Measurements from ENCODE around the gene ZNF282.

Gene ZNF282

DNA sequence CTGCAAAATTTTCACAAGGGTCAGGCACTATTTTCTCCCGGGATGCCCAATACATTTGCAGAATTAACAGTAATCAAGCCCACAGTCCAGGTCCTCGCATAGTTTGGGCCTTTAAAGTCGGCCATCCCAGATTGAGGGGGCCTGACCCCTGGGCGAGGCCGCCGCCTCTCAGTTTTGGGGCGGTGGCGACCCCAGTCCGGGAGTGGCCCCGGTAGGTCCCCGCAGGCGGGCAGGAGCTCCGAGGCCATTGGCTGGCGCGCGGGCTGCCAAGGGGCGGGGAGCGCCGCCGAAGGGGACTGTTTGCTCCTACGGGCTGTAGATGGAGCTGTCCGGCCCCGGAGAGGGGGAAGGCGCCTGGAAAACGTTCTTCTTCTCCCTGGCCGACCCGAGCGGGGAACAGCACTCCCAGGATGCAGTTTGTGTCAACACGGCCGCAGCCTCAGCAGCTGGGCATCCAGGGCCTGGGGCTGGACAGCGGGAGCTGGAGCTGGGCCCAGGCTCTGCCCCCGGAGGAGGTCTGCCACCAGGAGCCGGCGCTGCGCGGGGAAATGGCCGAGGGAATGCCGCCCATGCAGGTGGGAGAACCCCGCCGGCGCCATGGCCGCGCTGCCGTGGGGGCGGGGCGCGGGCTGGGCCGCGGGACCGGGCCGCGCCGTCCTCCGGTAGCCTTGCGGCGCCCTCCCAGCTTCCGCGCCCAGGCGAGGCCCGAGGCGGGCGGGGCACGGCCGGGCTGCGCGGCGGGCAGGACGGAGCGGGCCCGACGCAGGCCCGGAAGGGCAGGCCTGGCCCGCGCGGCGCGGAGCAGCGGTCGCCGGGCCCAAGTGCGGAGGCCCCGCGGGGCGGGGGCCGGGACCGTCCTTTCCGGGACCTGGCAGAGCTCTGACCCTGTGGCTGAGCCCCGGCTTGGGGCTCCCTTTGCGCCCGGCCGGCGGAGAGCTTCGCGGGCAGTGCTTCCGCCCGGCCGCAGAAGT lies at the start of gene ZNF282:
Gene ZNF282 (plus strand): TSS at position 367 of the 971 bp plus-strand sequence. CDS start 44 bp downstream, at position 411.
- DNase-seq, result peak; percentile 88
- in situ Hi-C loops (cut with MboI; ENCODE audit: low pct_unique_long_range_greater_than_20kb, low sequenced_read_pairs), result no loop called here

DNA sequence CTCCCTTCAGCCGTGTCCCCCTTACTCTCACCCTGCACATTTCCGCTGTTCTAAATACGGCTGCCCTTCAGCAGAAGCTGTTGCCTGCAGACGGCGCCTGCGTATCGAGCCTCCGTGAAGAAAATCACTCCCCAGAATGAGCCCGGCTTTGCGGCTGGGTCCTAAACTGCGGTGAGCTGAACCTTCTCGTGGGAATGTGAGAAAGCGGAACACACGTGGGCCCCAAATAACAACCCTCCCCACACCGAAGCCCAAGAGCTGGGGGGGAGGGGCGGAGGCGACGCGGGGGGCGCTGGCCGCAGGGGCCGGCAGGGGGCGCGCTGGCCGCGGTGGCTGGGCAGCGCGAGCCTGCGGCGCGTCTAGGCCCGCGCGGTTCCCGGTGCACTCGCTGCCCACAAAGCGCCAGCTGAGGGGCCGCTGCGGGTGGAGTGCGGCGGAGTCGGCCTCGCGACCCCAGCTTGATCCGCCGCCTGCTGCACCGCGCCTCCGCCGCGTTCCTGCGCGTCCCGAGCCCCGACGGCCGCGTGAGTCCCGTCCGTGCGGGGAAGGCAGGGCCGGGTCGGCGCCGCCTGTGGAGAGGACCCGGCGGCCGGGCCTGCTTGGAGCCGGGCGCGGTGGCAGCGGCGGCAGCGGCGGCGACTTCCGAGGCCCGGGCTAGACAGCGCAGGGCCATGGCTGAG lies 48.1 kb upstream of the ZNF282 start, which contains the start of gene ZNF398:
Gene ZNF398 (plus strand): TSS at position 382 of the 680 bp plus-strand sequence. CDS start 290 bp downstream, at position 672.
- in situ Hi-C loops (cut with MboI; ENCODE audit: low pct_unique_long_range_greater_than_20kb, low sequenced_read_pairs), result no loop called here
- DNase-seq, result peak; percentile 89

DNA sequence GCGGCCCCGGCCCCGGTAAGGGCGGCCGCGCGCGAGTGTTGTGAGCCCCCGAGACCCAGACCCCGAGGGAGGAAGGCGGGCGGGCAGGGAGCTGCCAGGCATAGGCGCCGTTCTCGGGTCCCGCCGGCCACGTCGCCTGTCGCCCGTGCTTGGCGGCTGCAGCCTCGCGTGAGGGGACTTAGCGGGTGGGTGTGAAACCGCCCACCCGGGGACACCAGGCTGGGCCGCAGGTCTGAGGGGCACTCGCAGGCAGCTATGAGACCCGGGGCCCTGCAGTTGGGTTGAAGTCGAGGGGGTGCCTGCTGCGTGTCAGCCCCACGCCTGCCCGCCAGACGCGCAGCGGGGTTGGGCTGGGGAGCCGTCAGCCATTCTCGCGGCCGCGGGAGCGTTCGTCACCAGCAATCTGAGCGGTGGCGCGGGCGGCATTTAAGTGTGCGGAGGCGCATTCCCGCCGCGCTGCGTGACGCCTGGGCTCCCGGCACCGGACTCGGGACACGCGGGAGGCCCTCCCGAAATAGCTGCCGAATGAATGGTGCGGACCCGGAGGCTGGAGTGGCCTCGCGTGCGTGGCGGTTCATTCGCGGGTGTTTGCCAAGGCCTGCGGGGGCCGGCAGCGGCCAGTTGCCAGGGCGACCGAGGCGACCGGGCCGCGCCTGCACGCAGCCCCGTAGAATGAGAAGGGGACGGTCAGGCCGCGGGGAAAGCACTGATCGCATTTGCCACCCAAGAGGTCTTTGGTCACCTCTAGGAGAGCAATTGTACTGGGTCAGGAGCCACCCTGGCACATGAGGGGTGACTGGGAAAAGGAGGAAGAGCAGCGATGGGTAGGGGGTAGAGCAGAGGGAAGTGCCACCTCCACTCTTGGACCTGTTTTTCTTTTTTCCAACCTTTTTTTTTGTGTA lies 47.3 kb upstream of the ZNF282 start:
- peak; percentile 60 for DNase-seq
- in situ Hi-C loops (cut with MboI; ENCODE audit: low pct_unique_long_range_greater_than_20kb, low sequenced_read_pairs), result no loop called here

DNA sequence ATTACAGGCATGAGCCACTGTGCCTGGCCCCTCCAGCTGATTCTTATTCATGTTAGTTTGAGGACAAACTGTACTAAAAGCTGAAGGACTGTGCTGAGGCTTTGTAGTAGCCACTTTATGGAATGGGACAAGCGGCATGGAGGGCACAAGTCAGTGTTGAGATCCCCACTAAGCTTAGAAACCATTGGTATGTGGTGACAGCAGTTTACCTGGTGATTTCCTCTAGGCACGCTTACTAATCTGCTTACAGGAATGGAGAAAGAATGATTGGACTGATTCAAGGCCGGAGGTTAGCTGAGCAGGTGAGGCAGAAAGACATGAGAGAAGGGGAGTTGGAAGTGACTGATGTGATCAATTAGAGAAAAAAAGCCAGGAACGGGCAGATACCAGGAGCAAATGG lies 44.4 kb upstream of the ZNF282 start:
- no peak for DNase-seq

DNA sequence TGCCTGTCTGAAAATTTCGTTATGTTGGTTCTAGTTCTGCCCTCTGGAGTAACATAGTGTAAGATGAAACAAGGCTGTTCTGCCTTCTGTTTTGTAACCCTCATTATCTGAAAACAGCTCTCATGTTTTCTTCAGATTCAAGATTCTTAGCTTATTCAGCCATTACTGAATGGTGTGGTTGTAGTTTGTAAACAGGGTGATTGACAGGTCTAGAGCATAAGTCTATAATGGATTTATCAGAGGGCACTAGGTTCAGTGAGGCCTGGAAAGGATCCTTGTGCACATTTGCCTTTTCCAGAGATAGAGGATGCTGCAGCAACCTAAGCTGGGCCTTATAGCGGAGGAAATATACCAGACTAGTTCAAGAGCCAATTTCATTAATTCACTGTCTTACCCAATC lies 42.0 kb upstream of the ZNF282 start:
- in situ Hi-C loops (cut with MboI; ENCODE audit: low pct_unique_long_range_greater_than_20kb, low sequenced_read_pairs), result no loop called here

More for the DNA sequence above, 44.4 kb upstream of the ZNF282 start:
- in situ Hi-C loops (cut with MboI; ENCODE audit: low pct_unique_long_range_greater_than_20kb, low sequenced_read_pairs), result no loop called here

DNA sequence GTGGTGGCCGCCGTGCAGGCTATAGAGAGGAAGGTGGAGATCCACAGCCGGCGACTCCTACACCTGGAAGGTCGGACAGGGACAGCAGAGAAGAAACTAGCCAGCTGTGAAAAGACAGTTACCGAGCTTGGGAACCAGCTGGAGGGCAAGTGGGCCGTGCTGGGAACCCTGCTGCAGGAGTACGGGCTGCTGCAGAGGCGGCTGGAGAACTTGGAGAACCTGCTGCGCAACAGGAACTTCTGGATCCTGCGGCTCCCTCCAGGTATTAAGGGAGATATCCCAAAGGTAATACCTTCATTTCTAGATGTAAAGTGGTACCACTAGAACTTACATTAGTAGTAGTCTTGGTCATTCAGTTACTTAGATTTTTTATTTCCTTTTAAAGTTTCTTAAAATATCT lies 41.3 kb upstream of the ZNF282 start:
- no peak for DNase-seq
- in situ Hi-C loops (cut with MboI; ENCODE audit: low pct_unique_long_range_greater_than_20kb, low sequenced_read_pairs), result no loop called here

More for the DNA sequence above, 42.0 kb upstream of the ZNF282 start:
- DNase-seq, result no peak

DNA sequence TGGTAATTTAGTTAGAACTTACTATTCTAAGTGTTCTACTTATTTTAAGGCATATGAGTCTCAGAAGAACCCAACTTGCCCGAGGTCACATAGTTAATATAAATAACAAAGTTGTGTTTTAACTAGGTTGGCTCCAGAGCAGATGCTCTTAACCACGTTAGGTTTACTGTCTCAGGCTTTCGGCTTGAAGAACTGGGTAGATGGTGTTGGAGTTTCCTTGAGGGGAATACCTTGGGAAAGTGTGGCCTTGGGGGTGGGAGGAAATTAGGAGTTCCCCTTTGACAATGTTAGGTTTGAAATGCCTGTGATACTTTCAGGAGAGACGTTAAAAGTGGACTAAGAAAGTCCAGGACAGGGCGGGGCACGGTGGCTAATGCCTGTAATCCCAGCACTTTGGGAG lies 38.4 kb upstream of the ZNF282 start:
- DNase-seq, result no peak
- in situ Hi-C loops (cut with MboI; ENCODE audit: low pct_unique_long_range_greater_than_20kb, low sequenced_read_pairs), result no loop called here

DNA sequence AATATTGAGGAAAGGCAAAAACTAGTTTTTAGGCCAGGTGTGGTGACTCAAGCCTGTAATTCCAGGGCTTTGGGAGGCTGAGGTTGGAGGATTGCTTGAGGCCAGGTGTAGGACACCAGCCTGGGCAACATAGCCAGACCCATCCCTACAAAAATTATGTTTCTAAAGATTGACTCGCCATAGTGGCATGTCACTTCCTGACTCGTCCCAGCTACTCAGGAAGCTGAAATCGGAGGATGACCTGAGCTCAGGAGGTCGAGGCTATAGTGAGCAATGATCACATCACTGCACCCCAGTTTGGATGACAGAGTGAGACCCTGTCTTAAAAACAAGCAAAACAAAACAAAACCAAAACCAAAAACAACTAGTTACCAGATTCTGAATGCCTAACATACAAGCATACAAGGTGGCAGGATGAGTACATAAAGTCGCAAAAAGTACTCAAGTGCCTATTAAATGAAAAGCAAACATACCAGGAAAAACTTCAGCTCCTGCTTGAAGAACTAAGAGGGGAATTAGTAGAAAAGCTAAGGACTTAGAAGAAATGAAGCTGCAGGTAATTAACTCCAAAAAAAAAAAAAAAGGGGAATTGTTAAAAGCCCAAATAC lies 34.0 kb upstream of the ZNF282 start:
- no peak for DNase-seq
- in situ Hi-C loops (cut with MboI; ENCODE audit: low pct_unique_long_range_greater_than_20kb, low sequenced_read_pairs), result no loop called here

DNA sequence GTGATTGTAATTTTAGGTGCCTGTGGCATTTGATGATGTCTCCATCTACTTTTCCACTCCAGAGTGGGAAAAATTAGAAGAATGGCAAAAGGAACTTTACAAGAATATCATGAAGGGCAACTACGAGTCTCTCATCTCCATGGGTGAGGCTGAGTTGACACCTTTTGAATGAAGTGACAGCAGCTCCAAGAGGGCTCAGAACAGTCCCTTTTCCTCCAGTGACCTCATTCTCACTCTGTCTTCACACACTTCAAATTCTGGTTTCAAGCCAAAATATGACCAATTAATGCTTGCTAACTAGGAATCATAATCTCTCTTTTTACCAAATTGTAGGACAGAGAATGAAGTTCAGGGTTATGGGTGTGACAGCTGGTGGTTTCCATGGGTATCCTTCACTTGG lies 29.2 kb upstream of the ZNF282 start:
- no peak for DNase-seq
- in situ Hi-C loops (cut with MboI; ENCODE audit: low pct_unique_long_range_greater_than_20kb, low sequenced_read_pairs), result no loop called here

DNA sequence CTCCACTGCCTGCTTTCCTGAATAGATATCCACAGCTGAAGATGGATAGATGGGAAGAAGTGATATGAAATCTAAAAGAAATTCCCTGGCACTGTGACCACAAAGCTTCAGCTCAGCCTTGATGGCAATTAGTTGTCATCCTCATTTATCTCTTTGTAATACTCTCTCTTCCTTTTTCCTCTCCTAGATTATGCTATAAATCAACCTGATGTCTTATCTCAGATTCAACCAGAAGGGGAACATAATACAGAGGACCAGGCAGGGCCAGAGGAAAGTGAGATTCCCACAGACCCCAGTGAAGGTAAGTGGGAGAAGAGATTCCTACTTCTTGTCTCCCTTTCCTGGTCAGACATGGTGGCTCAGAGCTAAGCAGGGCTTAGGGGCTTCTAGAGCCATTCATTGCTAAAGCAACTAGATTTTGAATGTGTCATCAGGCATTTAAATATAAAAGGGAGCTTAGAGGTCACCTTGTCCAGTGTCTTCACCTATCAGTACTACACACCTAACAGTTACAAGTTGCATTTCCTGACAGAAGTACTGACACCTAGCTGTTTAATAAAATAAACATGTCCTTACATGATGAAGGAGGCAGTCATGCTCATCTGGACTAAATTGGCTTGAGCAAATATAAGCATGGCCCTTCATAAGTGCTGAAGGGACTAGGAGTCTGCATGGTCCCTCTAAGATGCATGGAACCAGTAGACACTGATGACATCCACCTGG lies 28.6 kb upstream of the ZNF282 start:
- in situ Hi-C loops (cut with MboI; ENCODE audit: low pct_unique_long_range_greater_than_20kb, low sequenced_read_pairs), result no loop called here
- no peak for DNase-seq

DNA sequence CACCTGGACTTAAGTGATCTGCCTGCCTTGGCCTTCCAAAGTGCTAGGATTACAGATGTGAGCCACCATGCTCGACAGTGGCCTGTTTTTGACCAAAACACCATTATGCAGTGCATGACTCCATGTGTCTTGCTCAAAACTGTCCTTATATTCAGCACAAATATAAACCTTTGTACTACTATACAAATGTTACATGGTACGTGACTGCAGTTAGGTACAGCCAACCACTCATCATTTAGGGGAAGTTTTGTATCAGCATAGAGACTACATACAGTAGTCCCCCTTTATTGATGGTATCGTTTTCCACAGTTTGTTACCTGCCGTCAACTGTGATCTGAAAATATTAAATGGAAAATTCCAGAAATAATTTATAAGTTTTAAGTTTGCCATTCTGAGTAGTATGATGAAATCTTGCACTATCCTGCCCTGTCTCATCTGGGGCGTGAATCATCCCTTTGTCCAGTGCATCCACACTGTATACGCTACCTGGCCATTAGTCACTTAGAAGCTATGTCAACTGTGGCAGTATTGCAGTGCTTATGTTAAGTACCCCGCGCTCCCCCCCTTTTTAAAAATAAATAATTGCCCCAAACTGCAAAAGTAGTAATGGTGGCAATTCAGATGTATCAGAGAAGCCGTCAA lies 23.3 kb upstream of the ZNF282 start:
- DNase-seq, result no peak
- in situ Hi-C loops (cut with MboI; ENCODE audit: low pct_unique_long_range_greater_than_20kb, low sequenced_read_pairs), result no loop called here

DNA sequence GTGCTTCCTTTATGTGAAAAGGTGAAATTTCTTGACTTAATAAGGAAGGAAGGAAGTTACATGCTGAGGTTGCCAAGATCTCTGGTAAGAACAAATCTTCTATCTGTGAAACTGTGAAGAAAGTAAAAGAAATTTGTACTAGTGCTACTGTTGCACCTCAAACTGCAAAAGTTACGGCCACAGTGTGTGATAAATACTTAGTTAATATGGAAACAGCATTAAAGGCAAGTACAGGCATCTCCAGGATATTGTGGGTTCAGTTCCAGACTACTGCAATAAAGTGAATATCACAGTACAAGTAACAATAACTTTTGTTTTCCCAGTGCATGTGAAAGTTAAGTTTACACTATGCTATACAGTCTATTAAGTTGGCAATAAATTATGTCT lies 22.8 kb upstream of the ZNF282 start:
- in situ Hi-C loops (cut with MboI; ENCODE audit: low pct_unique_long_range_greater_than_20kb, low sequenced_read_pairs), result no loop called here

DNA sequence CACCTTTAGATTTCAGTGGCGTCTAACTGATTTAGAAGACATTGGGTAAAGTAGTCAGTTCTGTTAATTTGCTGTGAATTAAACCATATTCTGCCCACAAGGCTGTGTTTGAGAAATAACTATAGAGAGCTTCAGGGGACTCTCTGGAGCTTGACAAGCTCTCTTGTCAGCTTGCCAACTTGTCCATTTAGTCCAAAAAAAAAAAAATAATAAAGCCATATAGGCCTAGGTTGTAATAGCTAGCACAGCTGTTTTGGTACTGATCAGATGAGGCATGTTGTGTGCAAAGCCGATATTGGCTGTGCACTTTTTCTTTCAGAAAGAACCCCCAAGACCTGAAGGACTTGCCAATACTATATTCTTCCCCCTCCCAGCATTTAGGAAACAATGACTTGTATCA lies 20.2 kb upstream of the ZNF282 start:
- no peak for DNase-seq
- in situ Hi-C loops (cut with MboI; ENCODE audit: low pct_unique_long_range_greater_than_20kb, low sequenced_read_pairs), result no loop called here

More for the DNA sequence above, 22.8 kb upstream of the ZNF282 start:
- no peak for DNase-seq

DNA sequence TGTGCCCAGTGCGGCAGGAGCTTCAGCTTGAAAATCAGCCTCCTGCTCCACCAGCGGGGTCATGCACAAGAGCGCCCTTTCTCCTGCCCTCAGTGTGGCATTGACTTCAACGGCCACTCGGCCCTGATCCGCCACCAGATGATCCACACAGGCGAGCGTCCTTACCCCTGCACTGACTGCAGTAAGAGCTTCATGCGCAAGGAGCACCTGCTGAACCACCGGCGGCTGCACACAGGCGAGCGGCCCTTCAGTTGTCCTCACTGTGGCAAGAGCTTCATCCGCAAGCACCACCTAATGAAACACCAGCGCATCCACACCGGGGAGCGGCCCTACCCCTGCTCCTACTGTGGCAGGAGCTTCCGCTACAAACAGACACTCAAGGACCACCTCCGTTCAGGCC lies 16.1 kb upstream of the ZNF282 start:
- no peak for DNase-seq
- in situ Hi-C loops (cut with MboI; ENCODE audit: low pct_unique_long_range_greater_than_20kb, low sequenced_read_pairs), result no loop called here

DNA sequence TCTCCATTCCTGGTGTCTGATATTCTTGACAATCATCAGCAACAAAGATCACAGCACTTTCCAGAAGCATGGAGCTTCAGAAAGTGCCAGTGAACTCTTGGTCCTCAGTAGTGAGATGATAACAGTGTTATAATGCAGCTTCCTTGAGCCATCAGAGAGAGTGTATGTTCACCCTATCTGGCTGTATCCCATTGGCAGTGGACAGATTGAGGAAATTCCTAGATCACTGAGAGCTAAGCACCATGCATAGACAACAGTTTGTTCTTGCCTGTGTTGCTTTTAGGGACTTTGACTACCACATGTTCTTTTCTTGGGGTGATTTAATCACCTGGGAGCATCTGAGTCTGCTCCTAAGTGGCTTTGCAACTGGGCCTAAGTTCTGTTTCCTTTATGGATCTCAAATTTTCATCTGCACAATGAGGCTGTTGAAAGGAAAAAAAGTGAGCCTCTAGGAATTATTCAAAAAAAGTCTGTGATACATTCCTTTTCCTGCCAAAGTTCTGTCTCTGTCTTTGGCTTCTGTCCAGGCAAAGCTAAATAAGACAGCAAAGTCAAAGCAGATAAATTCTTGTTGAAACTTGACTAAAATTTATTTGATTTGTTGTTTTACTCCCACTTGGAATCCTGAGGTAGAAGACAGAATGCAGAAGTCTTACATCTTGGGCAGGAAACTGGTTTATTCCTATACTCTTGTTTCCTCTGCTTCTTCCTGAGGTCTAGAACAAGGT lies 14.5 kb upstream of the ZNF282 start:
- in situ Hi-C loops (cut with MboI; ENCODE audit: low pct_unique_long_range_greater_than_20kb, low sequenced_read_pairs), result no loop called here
- no peak for DNase-seq

DNA sequence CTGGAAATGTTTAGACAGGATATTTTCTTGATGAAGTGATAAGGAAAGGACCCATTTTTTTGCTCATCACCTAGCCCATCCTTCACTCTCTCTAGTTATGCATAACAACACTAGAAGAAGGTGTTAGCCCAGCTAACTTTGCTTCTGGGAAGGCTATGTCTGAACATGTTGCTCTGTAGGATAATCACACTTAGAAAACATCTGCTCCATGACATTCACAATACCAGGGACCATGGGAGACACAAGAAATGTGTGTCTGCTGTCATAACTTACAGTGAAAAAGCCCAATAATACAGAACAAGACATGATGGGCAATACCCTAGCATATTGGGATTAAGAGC lies 13.9 kb upstream of the ZNF282 start:
- in situ Hi-C loops (cut with MboI; ENCODE audit: low pct_unique_long_range_greater_than_20kb, low sequenced_read_pairs), result no loop called here
- DNase-seq, result no peak

DNA sequence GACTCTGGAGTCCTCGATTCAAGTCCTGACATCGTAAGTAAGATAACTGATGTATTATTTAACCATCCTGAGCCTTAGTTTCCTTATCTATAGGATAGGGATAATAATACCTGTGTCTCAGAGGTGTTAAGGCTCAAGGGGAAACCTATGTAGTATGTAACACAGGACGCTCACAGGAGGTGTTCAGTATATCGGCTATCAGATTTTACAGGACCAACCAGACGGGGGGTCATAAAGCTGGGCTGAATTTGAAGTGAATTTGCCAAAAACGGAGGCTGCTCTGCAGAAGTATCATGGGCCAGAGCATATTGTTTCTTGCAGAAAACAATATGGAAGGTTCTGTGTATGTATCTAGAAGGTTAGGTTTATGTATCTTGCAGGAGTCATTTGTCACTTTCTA lies 11.1 kb upstream of the ZNF282 start:
- DNase-seq, result no peak
- in situ Hi-C loops (cut with MboI; ENCODE audit: low pct_unique_long_range_greater_than_20kb, low sequenced_read_pairs), result no loop called here
